GM08714 (cell line): ENCODE measurements around the gene DLL1.

Experiments used
- H3K4me3 ChIP-seq: fragments of 200-500 bp; sonication (Bioruptor generic); 2 replicates; pipeline ENCODE4 v1.5.1; 2014; ENCODE audit warnings: mild to moderate bottlenecking, low read length, inconsistent platforms
- ZNF274 ChIP-seq: IDR thresholded peaks from 2 replicates; pipeline ENCODE4 v1.6.1; 2012; ENCODE audit warnings: mild to moderate bottlenecking, low read depth, low read length

Gene DLL1

GRCh38 chr6:170233286-170234205, 57.3 kb downstream of the DLL1 start:
- no peak overlapping the region for H3K4me3 ChIP-seq
- TF ChIP-seq ZNF274, result no peak
